GM23338 (cell line): ENCODE data around the gene HCST. TPM values are rescaled to one million over a fixed set of nuclear protein-coding genes. Genes with fewer than 3 reads are reported as not detected.

Experiments used
- ATAC-seq: fragments of 200-7000 bp; cut with Tn5 transposase; 3 replicates; pipeline ENCODE4 v1.9.1; 2020
- DNase-seq: peaks from one replicate; pipeline ENCODE4 v3.0.0-alpha.2; 2015; ENCODE audit warnings: low spot score
- H2AFZ ChIP-seq: fragments of 200-600 bp; sonication (generic); 2 replicates; pipeline ENCODE4 v1.8.0; 2016; ENCODE audit warnings: antibody characterized with exemption, mild to moderate bottlenecking, moderate library complexity
- H3F3A ChIP-seq: fragments of 200-600 bp; sonication (generic); replicated peaks from 2 replicates; pipeline ENCODE4 v1.8.0; 2017; ENCODE audit warnings: antibody characterized with exemption, mixed run types, low read depth
- H3K27ac ChIP-seq: fragments of 200-600 bp; sonication (generic); 2 replicates; pipeline ENCODE4 v1.6.1; 2016; ENCODE audit warnings: low read depth
- H3K27me3 ChIP-seq: fragments of 200-600 bp; sonication (generic); 2 replicates; pipeline ENCODE4 v1.8.0; 2016; ENCODE audit warnings: mild to moderate bottlenecking, mixed run types, moderate library complexity; ENCODE audit not compliant: insufficient read depth
- H3K36me3 ChIP-seq: fragments of 200-600 bp; sonication (generic); 2 replicates; pipeline ENCODE4 v1.8.0; 2016; ENCODE audit warnings: mild to moderate bottlenecking; ENCODE audit not compliant: insufficient read depth
- H3K4me1 ChIP-seq: fragments of 200-600 bp; sonication (generic); 2 replicates; pipeline ENCODE4 v1.8.0; 2016; ENCODE audit warnings: mild to moderate bottlenecking, moderate library complexity; ENCODE audit not compliant: insufficient read depth
- H3K4me2 ChIP-seq: fragments of 200-600 bp; sonication (generic); 2 replicates; pipeline ENCODE4 v1.7.1; 2017; ENCODE audit warnings: mixed run types
- H3K4me3 ChIP-seq: fragments of 200-600 bp; sonication (generic); 2 replicates; pipeline ENCODE4 v1.6.1; 2016; ENCODE audit warnings: mixed run types
- H3K79me2 ChIP-seq: fragments of 200-600 bp; sonication (generic); replicated peaks from 2 replicates; pipeline ENCODE4 v1.8.0; 2017; ENCODE audit warnings: mild to moderate bottlenecking; ENCODE audit not compliant: insufficient read depth
- H3K9me2 ChIP-seq: fragments of 200-600 bp; sonication (generic); 2 replicates; pipeline ENCODE4 v1.8.0; 2017; ENCODE audit not compliant: insufficient read depth
- H4K20me1 ChIP-seq: fragments of 200-600 bp; sonication (generic); replicated peaks from 2 replicates; pipeline ENCODE4 v1.8.0; 2017; ENCODE audit warnings: mild to moderate bottlenecking; ENCODE audit not compliant: insufficient read depth
- H3K27ac Mint-ChIP-seq: 2 replicates; pipeline ENCODE4 v1.8.0; 2020; ENCODE audit warnings: inconsistent platforms, mild to moderate bottlenecking, moderate library complexity, mixed read lengths
- H3K27me3 Mint-ChIP-seq: 3 replicates; pipeline ENCODE4 v1.8.0; 2022; ENCODE audit warnings: low read depth, mild to moderate bottlenecking, moderate library complexity, mixed read lengths, inconsistent platforms; ENCODE audit not compliant: insufficient read depth, poor library complexity
- H3K36me3 Mint-ChIP-seq: 3 replicates; pipeline ENCODE4 v1.8.0; 2021; ENCODE audit warnings: low read depth, mild to moderate bottlenecking, inconsistent platforms, moderate library complexity, mixed read lengths
- H3K4me1 Mint-ChIP-seq: 3 replicates; pipeline ENCODE4 v1.8.0; 2020; ENCODE audit warnings: mild to moderate bottlenecking, inconsistent platforms, mixed read lengths
- H3K4me3 Mint-ChIP-seq: 3 replicates; pipeline ENCODE4 v1.8.0; 2021; ENCODE audit warnings: moderate library complexity, mild to moderate bottlenecking, inconsistent platforms, mixed read lengths
- H3K9me3 Mint-ChIP-seq: 3 replicates; pipeline ENCODE4 v1.8.0; 2020; ENCODE audit warnings: moderate library complexity, mild to moderate bottlenecking, inconsistent platforms, mixed read lengths
- CREB1 ChIP-seq: fragments of 250-450 bp; sonication (Bioruptor Pico); IDR thresholded peaks from 2 replicates; pipeline ENCODE4 v1.5.0; 2020; ENCODE audit warnings: low read depth, mild to moderate bottlenecking, moderate library complexity
- CTCF ChIP-seq, 2 experiments: fragments of 200-600 bp in 1 of 2; sonication (generic) in 1 of 2; conservative IDR thresholded peaks; 2 replicates each; pipeline versions ENCODE4 v1.5.1 to v1.6.1; 2016 to 2017; ENCODE audit warnings: antibody characterized with exemption in 2 of 2, low read depth in 2 of 2, mild to moderate bottlenecking in 2 of 2, moderate library complexity in 1 of 2
- ETS1 ChIP-seq: IDR thresholded peaks from 2 replicates; pipeline ENCODE4 v1.6.1; 2016; ENCODE audit warnings: antibody characterized with exemption
- EZH2 ChIP-seq: fragments of 200-600 bp; sonication (generic); IDR thresholded peaks from one replicate; pipeline ENCODE4 v1.8.0; 2017; ENCODE audit warnings: antibody characterized with exemption, mild to moderate bottlenecking, low read depth; ENCODE audit not compliant: unreplicated experiment
- EZH2phosphoT487 ChIP-seq: fragments of 200-600 bp; sonication (generic); IDR thresholded peaks from one replicate; pipeline ENCODE4 v1.8.1; 2018; ENCODE audit warnings: antibody characterized with exemption; ENCODE audit not compliant: unreplicated experiment
- JUNB ChIP-seq: IDR thresholded peaks from one replicate; pipeline ENCODE4 v1.6.1; 2016; ENCODE audit warnings: antibody characterized with exemption; ENCODE audit not compliant: unreplicated experiment
- NANOG ChIP-seq: IDR thresholded peaks from 2 replicates; pipeline ENCODE4 v1.6.1; 2016; ENCODE audit warnings: antibody characterized with exemption, borderline replicate concordance
- POLR2AphosphoS5 ChIP-seq: IDR thresholded peaks from 2 replicates; pipeline ENCODE4 v1.6.1; 2016; ENCODE audit warnings: antibody characterized with exemption, low read depth
- REST ChIP-seq: IDR thresholded peaks from one replicate; pipeline ENCODE4 v1.6.1; 2018; ENCODE audit warnings: antibody characterized with exemption; ENCODE audit not compliant: unreplicated experiment
- STAT1 ChIP-seq: IDR thresholded peaks from one replicate; pipeline ENCODE4 v1.6.1; 2016; ENCODE audit warnings: antibody characterized with exemption; ENCODE audit not compliant: unreplicated experiment
- ZNF114 ChIP-seq: fragments of 250-450 bp; sonication (Bioruptor Pico); IDR thresholded peaks from 2 replicates; pipeline ENCODE4 v1.5.0; 2020; ENCODE audit warnings: mild to moderate bottlenecking, moderate library complexity
- ZNF331 ChIP-seq: fragments of 250-450 bp; sonication (Bioruptor Pico); IDR thresholded peaks from 2 replicates; pipeline ENCODE4 v1.5.0; 2020; ENCODE audit warnings: low read depth, mild to moderate bottlenecking, moderate library complexity
- ZNF462 ChIP-seq: fragments of 250-450 bp; sonication (Bioruptor Pico); IDR thresholded peaks from 2 replicates; pipeline ENCODE4 v1.5.0; 2020; ENCODE audit warnings: mild to moderate bottlenecking, moderate library complexity
- polyA plus RNA-seq: library from polyadenylated mRNA; unstranded; fragments of >200 nt; fragmentation: Nextera tagmentation; extraction: Ambion mirVana; gene quantifications from 2 replicates; pipeline ENCODE4 v1.2.1, GENCODE V29; 2016
- total RNA-seq: library from RNA; depleted of rRNA; stranded (reverse); fragments of >200 nt; shearing (Covaris generic); gene quantifications from 2 replicates; pipeline ENCODE4 v1.2.3, GENCODE V29; 2014

Gene HCST
- total and polyA plus RNA-seq, 2 experiments from 2014 or later = 2.1 TPM; not detected in 1

GRCh38 chr19:35885904-35886303, 16.4 kb upstream of the HCST start:
- TF ChIP-seq CTCF (conservative IDR thresholded peaks at IDR 0.05; ENCODE audit: low read depth in 2 of 2) = no peak
- TF ChIP-seq REST = no peak
- no peak for TF ChIP-seq STAT1
- no peak for TF ChIP-seq JUNB
- no peak for TF ChIP-seq EZH2
- TF ChIP-seq NANOG = no peak
- no peak for TF ChIP-seq ZNF114 (CRISPR knock-in tag)
- no peak for TF ChIP-seq POLR2AphosphoS5
- TF ChIP-seq CREB1 (CRISPR knock-in tag) = no peak
- no peak for TF ChIP-seq EZH2phosphoT487
- TF ChIP-seq ETS1 = no peak
- TF ChIP-seq ZNF331 (CRISPR knock-in tag) = no peak
- TF ChIP-seq ZNF462 (CRISPR knock-in tag) = no peak
- Mint-ChIP-seq H3K9me3 (no peaks in the 10 kb centered on the region), H3K36me3 (peaks cover 42% of the 10 kb centered on the region), H3K4me1 (no peaks in the 10 kb centered on the region), H3K27me3 (peaks cover 13% of the 10 kb centered on the region), H3K27ac (no peak overlapping the region), H3K4me3 (no peak overlapping the region)
- peaks cover under 1% of the 10 kb centered on the region; the same call in 1 of the 2 replicates for H4K20me1 ChIP-seq
- no peaks in the 10 kb centered on the region for H3F3A ChIP-seq
- ATAC-seq (no peak), DNase-seq (no peak)
- no peak overlapping the region for H3K27ac ChIP-seq
- no peak overlapping the region for H3K4me3 ChIP-seq
- no peaks in the 10 kb centered on the region for H3K79me2 ChIP-seq
- peaks cover 8% of the 10 kb centered on the region; the same call in 1 of the 2 replicates for H3K36me3 ChIP-seq
- no peak overlapping the region for H2AFZ ChIP-seq
- H3K27me3 ChIP-seq = no peaks in the 10 kb centered on the region
- H3K9me2 ChIP-seq = no peaks in the 10 kb centered on the region
- no peak overlapping the region for H3K4me2 ChIP-seq
- H3K4me1 ChIP-seq = no peaks in the 10 kb centered on the region
